HG03135 (cell line): Measurements from ENCODE around the gene SLC25A48.

Experiments used
- ATAC-seq: cut with Tn5 transposase; IDR thresholded peaks from one replicate; pipeline ENCODE4 v1.9.1; 2021; ENCODE audit warnings: mild to moderate bottlenecking, moderate library complexity; ENCODE audit not compliant: unreplicated experiment

SLC25A48 gene

DNA sequence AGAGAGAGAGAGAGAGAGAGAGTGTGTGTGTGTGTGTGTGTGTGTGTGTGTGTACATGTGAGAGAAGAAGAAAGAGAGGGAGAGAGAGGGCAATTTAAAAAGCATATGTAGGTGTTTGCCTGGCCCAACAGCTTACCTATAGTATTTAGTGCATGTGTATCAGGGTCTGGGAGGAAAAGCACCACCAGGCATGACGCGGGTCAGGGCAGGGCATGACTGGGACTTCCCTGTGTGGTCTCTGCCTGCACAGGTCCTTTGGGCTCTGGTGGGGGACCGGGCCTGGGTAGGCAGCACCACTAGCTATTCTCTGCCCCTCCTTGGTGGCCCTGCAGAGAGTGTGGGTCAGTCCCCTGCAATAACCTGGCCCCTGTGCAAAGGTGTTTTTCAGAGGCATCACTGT, 45.1 kb downstream of the SLC25A48 start:
- no peak for ATAC-seq

DNA sequence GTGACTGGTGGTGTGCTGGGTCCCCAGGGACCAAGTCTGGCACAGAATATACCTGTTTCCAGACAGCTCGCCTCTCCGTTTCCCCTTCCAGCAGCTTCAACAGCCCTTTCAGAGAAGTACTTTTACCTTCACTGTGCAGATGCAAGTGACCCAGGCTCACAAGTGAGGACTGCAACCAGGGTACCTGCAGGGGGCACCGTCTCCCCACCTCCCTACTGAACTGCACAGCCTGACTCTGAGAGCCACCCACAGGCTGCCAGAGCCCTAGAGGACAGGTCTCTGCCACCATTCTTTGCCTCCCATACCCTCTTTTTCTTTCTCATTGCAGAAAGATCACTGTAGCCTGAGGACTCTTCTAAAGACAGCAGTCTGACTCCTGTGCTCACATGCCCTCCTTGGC, 45.8 kb downstream of the SLC25A48 start:
- ATAC-seq, result no peak

DNA sequence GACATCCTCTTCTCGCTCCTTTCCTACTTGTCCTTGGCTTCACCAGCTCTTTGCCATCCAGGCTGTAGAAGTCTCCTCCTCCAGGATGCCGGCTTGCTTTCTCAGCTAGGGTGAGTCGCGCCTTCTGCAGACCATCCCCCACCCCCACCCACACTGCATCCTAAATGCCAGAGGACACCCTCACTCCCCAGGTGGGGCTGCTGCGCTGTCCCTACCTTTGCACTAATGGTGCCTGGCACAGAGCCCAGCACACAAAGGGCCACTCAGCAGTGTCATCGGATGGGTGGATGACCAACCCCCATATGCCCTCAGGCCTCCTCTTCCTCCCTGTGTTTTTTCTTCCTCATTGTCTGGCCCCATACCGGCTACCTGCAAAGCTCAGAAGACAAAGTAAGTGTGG, 46.3 kb downstream of the SLC25A48 start:
- ATAC-seq, result no peak

DNA sequence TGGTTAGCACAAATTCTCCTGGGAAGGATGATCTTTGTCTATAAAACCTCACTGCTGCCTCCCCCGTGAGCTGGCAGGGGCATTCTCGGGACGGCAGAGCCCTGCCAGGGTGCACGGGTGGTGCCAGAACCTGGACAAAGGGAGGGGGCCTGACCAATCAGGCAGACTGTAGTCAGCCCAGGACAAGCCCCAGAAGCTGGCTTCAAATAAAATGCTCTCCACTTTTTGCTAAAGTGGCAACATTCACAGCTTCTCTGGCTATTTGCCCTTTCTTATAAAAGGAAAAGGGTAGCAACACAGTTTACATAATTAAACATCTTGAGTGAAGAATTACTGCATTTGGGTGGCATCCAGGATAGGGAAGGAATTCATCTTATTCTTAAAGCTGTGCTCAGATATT, 46.8 kb downstream of the SLC25A48 start:
- no peak for ATAC-seq

DNA sequence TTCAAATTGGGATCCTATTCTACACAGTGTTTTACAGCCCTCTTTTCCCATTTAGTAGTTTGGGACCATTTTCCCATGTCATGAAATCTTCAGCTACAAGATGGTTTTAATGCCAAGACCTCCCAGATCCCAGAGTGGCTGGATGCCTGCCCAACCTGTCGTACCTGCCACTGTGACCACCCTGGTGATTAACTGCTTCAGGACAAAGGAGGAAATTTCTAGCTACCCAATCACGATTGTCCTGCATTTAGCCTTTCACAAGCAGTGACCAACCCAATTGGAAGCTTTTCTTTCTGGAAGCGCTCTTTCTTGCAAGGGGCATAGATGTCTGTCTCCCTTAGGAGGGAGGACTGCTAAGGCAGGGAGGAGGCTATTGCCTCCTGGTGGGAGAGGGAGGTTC, 47.4 kb downstream of the SLC25A48 start:
- ATAC-seq, result no peak

DNA sequence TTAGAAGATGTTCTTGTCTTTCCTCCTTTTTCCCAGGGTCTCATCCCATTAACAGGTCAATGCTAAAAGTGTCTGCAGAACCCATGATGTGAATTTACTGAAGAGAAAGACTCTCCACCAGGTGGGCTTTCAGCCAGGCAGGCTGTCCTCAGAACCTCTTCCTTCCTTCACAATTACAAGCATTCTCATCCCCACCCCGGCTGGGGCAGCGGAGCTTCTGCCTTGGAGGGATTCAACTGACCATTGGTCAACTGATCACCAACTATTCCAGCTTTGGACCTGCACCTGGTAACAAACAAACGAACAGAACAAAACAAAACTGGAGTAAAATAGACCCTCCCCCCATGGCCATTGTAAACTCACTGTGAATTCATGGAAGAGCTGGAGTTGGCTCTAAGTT, 48.6 kb downstream of the SLC25A48 start:
- ATAC-seq, result no peak

DNA sequence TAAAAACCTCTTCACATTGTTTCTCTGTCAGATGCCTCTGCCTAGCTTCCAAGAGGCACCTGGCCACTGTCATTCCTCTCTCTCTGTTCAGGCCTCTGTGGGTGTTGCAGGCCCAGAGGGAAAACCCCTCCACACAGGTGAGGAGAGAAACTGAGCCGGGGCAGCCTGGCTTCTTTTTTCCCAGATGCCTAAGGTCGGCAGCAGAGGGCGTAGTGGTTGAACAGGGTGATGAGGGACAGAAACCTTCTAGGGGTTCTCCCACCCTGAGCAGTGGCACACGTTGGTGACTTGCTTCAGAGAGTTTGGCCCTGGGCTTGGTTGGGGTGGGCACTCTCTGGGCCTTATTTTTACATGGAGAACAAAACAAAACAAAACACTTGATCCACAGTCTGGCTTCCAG, 49.0 kb downstream of the SLC25A48 start:
- ATAC-seq, result no peak

DNA sequence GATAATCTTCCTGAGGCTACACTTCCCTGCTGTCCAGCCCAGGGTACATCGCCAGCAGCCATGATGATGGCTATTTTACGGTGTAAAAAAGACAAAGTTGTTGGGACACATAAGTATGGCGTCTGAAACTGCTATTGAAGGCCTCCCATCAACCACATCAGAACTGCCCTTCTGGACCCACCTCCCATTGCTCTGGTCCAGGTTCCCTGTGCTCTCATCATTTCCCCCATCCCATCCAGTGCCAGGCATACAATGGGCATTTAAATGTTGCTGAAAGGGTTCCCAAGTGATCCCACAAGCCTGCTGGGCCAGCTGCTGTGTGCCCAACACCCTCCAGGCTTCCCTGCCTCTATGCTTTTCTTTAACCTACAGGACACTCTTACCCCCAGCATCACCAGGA, 50.6 kb downstream of the SLC25A48 start:
- ATAC-seq, result no peak

DNA sequence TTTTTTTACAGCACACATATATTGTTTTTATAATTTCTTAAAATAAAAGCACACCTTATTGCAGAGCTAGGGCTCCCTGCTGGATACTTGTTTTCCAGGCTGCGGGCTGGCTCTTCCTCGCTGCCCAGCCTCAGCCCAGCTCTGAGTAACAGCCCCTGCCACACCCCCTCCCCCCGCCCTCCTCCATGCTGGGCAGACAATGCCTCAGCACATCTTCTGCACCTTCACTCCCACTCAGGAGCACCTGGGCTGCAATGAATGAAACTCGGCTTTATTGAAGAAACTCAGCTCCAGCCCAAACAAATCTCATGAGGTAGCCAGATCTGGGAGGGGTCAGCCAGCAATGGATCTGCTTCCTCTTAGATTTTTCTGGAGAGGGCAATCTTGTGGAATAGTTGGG, 51.7 kb downstream of the SLC25A48 start:
- no peak for ATAC-seq

DNA sequence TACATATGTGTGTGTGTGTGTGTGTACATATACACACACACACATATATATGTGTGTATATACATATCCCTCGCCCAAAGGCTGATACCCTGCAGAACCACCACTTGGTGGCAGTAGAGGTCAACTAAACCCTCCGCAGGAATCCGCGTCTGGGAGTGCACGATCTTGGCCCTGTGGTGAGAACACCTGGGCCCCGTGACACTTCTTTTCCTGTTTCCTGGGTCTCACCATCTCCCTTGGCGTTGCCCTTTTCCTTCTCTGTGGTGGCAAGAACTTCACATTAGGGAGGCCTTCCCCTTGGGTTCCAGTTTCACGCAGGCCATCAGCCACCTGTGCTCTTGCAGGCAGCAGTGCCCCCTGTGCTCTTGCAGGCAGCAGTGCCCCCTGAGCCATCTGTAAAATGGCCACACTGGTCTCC, 53.0 kb downstream of the SLC25A48 start:
- ATAC-seq, result peak; percentile 93

DNA sequence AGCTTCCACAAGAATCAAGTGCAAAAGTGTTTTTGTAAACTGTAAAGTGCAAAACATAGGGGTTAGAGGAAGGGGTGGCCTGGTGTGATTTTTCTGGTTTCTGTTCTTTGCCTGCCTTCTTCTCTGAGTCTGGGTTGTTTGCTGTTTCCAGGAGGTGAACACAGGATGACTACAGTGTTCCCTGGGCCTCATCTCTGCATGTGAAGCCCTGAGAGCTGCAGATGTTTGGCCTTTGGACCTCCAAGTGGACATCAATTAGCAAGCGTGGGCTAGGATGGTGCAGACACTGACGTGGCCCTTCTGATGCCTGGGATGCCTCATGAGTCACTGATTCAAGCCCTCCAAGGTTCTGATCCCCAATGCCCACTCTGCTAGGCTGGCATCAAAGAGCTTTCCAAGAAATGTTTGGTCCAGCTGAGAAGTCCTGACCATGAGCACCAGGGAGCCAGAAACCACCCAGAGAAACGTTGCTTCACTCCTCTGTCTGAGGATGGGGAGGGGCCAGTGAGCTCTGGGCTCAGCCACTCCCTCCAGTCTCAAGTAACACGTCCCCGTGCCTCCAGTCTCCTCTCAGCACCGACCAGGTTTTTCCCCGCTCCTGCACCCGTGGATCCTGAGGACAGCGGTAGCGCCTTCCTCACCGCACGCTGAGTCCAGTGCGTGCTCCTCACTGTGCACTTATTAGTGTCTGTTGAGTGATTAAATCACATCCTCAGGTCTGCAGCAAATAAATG, 53.6 kb downstream of the SLC25A48 start:
- ATAC-seq, result no peak

DNA sequence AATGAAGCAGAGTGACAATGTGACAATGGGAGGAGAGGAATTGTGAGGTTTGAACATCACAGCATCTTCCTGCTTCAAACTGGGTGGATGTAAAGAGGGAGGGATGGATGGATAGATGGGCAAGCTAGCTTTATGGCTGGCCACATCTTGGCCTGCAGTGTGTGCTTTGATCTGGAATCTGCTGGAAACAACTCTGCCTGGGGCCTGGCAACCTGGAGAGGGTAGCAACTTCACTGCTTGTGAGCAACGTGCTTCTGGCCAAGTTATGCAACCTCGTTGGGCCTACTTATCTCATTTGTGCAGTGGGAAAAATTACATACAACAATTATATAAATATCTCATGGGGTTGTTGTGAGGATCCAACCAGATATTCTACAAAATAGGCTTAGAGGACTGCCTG, 55.8 kb downstream of the SLC25A48 start:
- ATAC-seq, result no peak

DNA sequence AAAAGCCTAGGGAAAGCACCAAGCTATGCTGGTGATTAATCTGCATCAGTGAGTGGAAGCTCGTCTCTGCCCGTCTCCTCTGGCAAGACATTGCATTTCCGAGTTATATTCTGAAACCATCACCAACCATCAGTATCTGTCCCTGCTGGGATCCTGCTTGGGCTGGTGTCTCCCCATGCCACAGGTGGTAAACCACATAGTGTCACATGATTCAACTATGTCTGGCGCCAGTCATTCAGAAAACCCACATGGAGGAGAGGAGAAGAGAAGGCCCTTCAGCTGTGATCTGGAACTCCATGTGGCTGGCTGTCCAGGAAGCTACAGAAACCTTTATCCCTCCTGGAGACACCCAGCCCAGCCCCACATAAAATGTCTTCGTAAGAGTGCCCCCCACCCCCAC, 56.4 kb downstream of the SLC25A48 start:
- ATAC-seq, result no peak

DNA sequence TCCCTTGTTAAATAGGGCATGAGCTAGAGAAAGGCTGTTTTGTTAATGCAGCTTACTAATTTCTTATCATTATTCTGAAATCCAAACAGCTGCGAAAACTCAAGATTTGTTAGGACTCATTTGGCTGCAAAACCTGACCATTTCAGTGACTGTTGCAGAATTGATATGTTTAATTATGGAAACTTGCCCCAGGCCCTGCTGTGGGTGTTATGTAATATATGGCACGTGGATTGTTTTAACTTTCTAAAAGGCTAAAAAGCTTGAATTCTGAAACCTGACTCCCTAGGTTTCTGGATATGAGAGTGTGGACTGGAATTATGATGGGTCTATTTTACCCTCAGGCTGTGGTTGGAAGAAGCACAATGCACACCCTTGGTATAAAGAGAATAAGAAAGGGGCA, 56.8 kb downstream of the SLC25A48 start:
- no peak for ATAC-seq

DNA sequence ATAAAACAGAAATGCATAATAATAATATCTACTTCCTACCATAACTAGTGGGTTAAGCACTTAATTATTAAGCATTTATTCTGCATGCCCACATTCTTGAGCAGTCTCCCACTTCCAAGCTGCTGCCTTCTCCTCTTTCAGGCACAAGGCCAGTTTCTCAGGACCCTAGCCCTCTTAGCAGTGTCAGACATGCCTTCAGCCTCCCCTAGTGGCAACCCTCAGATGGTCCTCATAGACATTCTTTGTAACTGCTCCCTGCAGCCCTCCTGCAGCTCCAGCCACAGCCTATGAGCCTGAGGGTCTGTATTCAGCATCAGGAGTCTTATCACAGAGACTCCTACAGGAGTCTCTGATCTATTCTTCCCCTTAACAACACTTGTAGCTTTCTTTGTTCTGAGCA, 57.3 kb downstream of the SLC25A48 start:
- ATAC-seq, result no peak

DNA sequence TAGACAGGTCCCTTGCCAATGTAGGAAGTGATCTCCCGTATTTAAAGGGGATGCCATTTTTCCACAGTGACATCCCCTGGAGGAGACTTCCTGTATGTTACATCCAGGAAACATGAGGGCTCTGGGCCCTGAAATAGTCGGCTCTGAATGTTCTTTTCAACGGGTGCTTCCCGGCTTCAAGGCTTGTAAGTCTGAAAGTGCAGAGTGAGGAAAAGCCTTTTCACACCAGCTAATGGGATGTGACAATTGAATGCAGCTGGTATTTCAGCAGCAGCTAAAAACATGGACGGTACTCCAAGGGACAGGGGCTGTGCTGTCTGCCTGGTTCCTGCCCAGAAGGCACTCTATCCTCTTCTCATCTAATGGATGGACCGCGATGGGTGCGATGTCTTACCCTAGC, 59.8 kb downstream of the SLC25A48 start:
- no peak for ATAC-seq

DNA sequence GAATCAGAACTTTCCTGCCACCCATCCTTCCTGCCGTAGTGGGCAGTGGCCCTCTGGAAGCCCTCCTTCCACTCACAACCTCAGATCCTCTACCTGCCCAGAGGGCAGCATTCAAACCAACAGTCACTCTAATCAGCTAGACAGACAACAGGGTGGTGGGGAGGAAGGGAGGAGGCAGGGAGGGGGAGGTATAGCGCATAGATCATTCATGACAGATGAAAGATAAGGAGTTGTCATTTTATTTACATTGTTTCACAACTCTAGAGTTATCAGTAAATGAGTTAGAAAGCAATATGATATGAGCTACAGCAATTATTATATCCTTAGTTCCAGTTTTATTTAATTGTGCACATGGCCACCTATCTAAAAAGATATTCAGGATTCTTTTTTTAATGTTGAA, 60.3 kb downstream of the SLC25A48 start:
- ATAC-seq, result no peak

DNA sequence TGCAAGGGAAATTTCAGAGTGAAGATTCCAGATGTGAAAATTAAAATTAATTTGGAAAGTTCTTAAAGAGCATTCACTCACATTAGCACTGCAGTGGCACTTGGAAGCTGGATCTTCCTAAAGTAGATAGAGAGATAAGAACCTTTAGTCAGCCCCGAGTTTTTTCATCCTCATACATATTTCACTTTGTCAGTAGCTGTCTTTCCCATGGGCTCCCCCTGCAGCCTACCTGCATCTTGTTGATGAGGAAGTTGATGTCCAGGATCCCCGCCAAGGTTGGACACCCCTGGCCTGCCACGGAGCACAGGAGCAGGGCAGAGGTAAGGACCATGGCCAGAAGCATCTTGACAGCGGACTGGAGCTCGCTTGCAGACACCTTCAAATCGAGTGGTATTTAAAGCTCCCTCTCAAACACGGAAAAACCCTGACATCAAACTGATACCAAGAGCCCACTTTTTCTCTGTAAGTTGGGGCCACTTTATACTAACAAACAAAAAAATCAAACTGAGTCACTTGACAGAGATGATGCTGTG, 61.1 kb downstream of the SLC25A48 start, which contains the start of gene IL9:
TSS of gene IL9 (minus strand) at position 368 of the 533 bp plus-strand sequence. CDS start at position 343, 25 bp downstream.
- ATAC-seq, result no peak

DNA sequence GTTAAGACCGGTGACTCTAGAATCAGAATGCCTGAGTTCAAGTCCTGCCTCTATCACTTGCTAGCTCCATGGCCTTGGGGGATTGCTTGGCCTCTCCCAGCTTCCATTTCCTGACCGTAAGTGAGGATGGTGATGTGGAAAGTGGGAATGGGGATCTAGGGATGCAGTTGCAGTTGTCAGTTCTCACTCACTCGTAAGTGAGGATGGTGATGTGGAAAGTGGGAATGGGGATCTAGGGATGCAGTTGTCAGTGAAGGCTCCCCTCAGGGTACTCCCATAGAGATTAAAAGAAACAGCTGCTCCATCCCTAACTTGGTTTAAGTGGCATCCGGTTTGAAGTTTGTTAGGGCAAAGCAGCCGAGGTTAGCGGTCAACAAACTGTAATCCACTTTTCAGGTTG, 64.2 kb downstream of the SLC25A48 start:
- ATAC-seq, result no peak

DNA sequence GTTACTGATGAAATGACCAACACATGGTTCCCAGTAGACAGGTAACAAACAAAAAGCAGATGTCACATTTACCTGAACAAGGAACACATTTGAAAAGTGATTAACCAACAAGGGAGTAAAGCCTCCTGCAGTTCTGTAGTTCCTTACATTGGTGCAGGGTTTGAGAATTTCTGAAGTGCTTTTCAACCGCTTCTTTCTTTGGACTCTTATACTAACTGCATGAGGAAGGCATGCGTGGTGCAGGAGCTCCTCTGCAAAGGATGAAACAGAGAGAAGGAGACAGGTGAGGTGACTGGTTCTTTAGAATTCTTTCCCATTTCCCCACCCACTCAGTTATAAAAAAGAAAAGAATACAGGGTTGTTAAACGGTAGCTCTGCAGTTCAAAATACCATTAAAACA, 65.8 kb downstream of the SLC25A48 start:
- no peak for ATAC-seq

DNA sequence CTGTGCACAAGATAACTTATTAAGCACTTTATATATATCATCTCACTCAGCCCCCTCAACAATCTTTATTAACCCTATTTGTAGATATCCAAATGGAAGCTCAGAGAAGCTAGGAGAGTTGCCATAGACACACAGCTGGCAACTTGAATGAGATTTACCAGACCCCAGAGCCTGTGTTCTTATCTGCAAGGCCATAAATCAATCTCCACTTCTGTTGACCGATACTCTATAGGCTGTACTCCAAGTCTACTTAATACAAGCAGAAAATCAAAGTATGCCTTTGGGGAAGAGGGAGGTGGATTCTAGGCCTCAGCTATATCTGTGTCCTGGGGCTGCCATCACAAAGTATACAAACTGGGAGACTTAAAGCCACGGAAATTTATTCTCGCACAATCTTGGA, 67.2 kb downstream of the SLC25A48 start:
- ATAC-seq, result no peak

DNA sequence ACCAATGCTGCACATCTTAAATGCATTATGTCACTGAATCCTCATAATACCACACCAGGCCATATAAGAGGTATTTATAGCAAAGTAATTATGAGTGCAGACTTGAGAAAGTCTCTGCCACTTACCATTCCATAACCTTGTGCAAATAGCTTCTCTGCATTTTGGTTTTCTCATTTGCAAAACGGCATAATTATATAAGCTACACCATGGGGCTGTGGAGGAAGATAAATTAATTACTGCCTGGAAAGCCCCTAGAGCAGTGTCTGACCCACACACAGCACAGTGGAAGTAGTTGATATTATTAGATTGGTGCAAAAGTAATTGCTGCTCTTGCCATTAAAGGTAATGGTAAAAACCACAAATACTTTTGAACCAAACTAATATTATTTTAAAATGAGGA, 70.7 kb downstream of the SLC25A48 start:
- ATAC-seq, result no peak
